Measurements from ENCODE around the gene METAP1D.

METAP1D gene

GRCh38 chr2:172040311-172040710 is 40.6 kb downstream of the METAP1D start:
- TF ChIP-seq REST (IDR thresholded peaks at IDR 0.05; ENCODE audit: insufficient replicate concordance, low read depth) (no peak), POLR2AphosphoS5 (IDR thresholded peaks at IDR 0.05; ENCODE audit: low read depth) (no peak), SPI1 (IDR thresholded peaks at IDR 0.05; ENCODE audit: borderline replicate concordance, low read depth) (no peak), CTCF (IDR thresholded peaks at IDR 0.05; ENCODE audit: insufficient read depth, low read length) (no peak), GABPA (IDR thresholded peaks at IDR 0.05; ENCODE audit: low read depth) (no peak)
- Histone ChIP-seq H3K27ac (replicated peaks) (no peak overlapping the region), H3K27me3 (ENCODE audit: insufficient read depth, poor library complexity, severe bottlenecking) (no peaks in the 10 kb centered on the region), H3K4me3 (replicated peaks; ENCODE audit: insufficient read depth, low read length) (no peak overlapping the region)
- DNase-seq (ENCODE audit: low read depth in 1 of 2, low spot score in 1 of 2), result no peak

- TF ChIP-seq REST (IDR thresholded peaks at IDR 0.05; ENCODE audit: insufficient replicate concordance, low read depth) (no peak), SPI1 (IDR thresholded peaks at IDR 0.05; ENCODE audit: borderline replicate concordance, low read depth) (peak; percentile 61), GABPA (IDR thresholded peaks at IDR 0.05; ENCODE audit: low read depth) (no peak), CTCF (IDR thresholded peaks at IDR 0.05; ENCODE audit: insufficient read depth, low read length) (no peak)
- Histone ChIP-seq H3K4me3 (replicated peaks; ENCODE audit: insufficient read depth, low read length) (no peak overlapping the region), H3K27ac (replicated peaks) (no peak overlapping the region), H3K27me3 (ENCODE audit: insufficient read depth, poor library complexity, severe bottlenecking) (no peaks in the 10 kb centered on the region)
- DNase-seq (ENCODE audit: low read depth in 1 of 2, low spot score in 1 of 2), result no peak
Measured at GRCh38 chr2:172046080-172046678, 46.4 kb downstream of the METAP1D start.

GRCh38 chr2:172046866-172047565 is 47.3 kb downstream of the METAP1D start:
- TF ChIP-seq POLR2AphosphoS5 (IDR thresholded peaks at IDR 0.05; ENCODE audit: low read depth) (no peak), CTCF (IDR thresholded peaks at IDR 0.05; ENCODE audit: insufficient read depth, low read length) (no peak), REST (IDR thresholded peaks at IDR 0.05; ENCODE audit: insufficient replicate concordance, low read depth) (no peak), SPI1 (IDR thresholded peaks at IDR 0.05; ENCODE audit: borderline replicate concordance, low read depth) (no peak), GABPA (IDR thresholded peaks at IDR 0.05; ENCODE audit: low read depth) (no peak)
- no peak for DNase-seq (ENCODE audit: low read depth in 1 of 2, low spot score in 1 of 2)
- Histone ChIP-seq H3K27me3 (ENCODE audit: insufficient read depth, poor library complexity, severe bottlenecking) (no peaks in the 10 kb centered on the region), H3K27ac (replicated peaks) (no peak overlapping the region), H3K4me3 (replicated peaks; ENCODE audit: insufficient read depth, low read length) (no peak overlapping the region)

All from HL-60 (cell line).